Central memory CD4-positive, alpha-beta T cell (primary cell): ENCODE results near the gene LYRM9.
"Not testable (repeated sequence)": the region's sequence is repeated elsewhere in the genome, so short reads cannot be mapped to it uniquely, and the experiment has no call there.

Source experiments
- DNase-seq: peaks from one replicate; pipeline ENCODE4 v3.0.0; 2022

LYRM9 gene

GRCh38 chr17:27872776-27873175, 20.4 kb downstream of the LYRM9 start:
- DNase-seq: no peak

DNA sequence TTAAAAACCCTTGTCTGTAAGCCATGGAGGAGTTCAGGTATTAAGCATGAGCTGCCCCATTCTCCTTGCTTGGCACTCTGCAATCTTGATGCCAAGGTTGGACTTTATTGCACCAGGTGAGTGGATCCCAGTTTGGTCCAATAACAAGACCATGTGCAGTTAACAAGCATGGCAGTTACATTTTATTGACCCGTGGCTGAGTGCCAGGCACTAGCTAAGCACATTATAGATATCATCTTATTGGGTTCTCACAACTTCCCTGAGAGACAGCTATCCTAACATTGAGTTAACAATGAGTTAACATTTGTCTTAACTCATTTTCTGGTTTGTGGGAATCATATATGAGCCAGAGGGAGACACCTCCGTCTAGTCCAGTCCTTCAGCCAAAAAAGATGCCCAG, 21.8 kb downstream of the LYRM9 start:
- DNase-seq: no peak

- DNase-seq: no peak
These were observed 22.8 kb downstream of the LYRM9 start for GRCh38 chr17:27870345-27870744.

DNA sequence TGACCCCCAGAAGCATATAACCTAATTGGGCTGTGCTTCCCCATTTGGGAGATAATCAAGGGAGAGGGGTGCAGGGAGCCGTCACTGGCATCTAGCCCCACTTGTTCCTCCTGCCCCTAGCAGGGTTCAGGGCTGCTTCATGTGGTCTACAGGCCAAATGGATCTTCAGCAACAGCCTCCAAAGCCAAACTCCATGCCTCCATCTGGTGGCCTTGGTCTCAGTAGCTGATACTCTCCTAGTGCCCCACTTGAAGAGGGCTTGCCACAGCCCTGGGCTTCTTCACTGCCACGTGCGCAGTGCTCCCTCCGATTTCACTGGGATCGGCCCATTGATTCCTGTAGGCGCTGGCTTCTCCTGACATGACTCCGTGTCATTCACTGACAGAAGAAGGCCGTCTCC, 24.6 kb downstream of the LYRM9 start:
- DNase-seq: no peak

- no peak for DNase-seq
These were observed 30.3 kb downstream of the LYRM9 start for GRCh38 chr17:27862840-27863239.

DNA sequence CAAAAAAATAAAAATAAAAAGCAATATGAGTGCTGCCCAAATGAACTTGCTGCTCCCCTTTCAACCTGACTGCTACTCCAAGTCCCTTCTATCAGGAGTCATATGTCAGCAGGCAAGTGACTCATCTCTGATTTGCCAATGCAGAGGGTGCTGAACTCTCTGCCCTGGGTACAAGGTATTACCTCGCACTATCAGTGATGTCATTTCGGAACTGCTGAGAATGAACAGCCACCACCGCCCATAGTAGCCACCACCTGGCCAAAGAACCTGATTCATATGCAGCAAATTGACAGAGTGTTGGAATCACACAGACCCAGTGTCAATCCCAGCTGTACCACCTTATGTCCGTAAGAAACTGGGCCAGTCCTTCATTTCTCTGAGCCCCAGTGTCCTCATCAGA, 31.2 kb downstream of the LYRM9 start:
- DNase-seq: no peak

DNA sequence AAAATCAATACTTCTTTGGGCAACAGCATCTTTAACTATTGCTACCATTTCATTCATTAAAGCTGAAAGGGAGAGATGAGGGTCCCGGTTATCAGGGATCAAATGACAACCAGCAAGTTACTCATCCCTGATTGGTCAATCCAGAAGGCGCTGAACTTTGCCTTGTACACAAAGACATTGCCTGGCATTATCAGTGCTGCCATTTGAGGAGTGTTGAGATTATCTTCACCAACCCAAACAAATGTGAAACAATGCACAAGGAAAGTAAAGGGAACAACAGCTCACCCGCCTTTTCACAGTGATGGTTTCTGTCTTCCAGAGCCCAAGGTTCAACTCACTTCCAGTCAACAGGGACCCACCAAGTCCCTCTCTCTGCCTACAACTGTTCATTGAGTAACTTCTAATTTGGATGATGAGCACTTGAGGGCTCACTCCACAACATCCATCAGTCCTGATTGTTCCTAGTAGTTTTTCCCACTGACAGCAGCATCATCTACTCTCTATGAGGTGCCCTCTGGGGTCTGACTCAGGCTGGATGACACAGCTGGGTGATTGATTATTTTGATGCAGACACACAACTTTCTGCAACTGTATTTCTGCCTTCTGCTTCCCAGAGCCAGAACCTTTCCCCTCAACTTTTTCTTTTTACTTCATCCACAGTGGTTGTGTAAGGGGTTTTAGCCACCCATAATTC, 32.0 kb downstream of the LYRM9 start:
- no peak for DNase-seq

GRCh38 chr17:27858621-27859305, 34.4 kb downstream of the LYRM9 start:
- no peak for DNase-seq

GRCh38 chr17:27856676-27857432, 36.3 kb downstream of the LYRM9 start:
- no peak for DNase-seq

DNA sequence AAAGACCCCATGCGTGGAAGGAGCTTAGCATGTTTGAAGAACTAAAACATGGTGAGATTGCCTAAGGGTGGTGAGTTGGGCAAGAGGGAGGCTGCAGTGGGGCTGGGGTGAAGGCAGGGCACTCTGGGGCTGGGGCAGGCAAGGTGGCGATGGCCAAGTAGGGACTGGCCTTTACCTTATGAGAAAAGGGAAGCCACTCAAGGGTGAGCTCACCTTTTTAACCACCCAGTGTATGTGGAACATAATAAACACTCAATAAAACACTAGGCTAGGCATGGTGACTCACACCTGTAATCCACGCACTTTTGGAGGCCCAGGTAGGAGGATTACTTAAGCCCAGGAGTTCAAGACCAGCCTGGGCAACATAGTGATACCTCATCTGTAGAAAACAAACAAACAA, 37.7 kb downstream of the LYRM9 start:
- DNase-seq: no peak

- DNase-seq: no peak
These were observed 39.0 kb downstream of the LYRM9 start for GRCh38 chr17:27854163-27854562.

DNA sequence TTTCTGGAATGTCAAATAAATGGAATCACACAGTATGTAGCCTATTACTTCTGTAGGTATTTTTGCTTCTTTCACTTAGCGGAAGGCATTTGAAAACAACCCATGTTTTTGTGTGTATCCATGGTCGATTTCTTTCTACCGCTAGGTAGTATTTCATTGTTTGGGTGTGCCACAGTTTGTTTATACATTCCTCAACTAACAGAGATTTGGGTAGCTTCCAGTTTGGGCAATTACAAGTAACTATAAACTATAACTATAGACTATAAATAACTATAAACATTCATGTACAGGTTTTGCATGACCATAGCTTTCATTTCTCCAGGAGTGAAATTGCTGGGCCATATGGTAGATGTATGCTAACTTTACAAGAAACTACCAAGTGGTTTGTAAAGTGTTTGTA, 40.1 kb downstream of the LYRM9 start:
- DNase-seq: no peak

DNA sequence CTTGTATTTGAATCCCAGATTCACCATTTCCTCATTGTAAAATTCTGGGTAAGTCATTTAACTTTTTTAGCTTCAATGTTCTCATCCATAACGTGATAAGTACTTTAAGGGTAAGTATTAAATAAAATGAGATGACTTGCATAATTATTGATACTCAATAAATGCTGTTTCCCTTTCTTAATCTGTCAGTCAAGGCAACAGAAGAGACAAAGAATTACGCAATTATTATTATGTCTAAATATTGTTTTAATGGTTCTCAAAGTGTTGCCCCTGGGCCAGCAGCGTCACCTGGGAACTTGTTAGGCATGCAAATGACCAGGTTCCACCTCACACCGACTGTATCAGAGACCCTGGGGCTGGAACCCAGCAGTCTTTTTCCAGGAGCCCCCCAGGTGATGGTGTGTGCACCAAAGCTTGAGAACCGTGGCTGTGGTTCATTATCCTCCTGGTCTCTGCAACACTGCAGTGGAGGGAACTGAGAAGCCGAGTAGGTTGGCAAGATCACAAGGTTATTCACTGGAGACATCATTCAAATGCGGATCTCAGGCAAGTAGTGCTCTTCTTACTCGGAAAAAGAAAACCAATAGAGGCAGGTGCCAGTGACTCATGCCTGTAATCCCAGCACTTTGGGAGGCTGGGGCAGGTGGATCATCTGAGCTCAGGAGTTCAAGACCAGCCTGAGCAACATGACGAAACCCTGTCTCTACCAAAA, 43.5 kb downstream of the LYRM9 start:
- DNase-seq: no peak

DNA sequence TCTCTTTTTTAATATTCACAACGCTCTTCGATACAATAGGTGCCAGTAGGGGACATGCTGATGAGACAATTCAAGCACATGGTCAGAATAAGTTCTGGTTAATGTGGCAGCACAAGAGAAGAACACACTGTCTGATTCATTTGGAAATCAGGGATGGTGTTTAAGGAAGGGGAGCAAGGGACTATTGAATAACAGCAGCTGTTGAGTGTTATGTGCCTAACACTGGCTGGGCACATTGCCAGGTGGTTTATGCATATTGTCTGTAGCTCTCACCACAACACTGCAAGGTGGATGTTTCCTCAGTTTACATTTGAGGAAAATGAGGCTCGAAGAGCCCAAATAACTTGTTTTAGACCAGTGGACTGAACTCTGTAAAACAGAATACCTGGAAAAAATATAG, 44.2 kb downstream of the LYRM9 start:
- no peak for DNase-seq

GRCh38 chr17:27846808-27847307, 46.3 kb downstream of the LYRM9 start:
- DNase-seq: not testable (repeated sequence)

DNA sequence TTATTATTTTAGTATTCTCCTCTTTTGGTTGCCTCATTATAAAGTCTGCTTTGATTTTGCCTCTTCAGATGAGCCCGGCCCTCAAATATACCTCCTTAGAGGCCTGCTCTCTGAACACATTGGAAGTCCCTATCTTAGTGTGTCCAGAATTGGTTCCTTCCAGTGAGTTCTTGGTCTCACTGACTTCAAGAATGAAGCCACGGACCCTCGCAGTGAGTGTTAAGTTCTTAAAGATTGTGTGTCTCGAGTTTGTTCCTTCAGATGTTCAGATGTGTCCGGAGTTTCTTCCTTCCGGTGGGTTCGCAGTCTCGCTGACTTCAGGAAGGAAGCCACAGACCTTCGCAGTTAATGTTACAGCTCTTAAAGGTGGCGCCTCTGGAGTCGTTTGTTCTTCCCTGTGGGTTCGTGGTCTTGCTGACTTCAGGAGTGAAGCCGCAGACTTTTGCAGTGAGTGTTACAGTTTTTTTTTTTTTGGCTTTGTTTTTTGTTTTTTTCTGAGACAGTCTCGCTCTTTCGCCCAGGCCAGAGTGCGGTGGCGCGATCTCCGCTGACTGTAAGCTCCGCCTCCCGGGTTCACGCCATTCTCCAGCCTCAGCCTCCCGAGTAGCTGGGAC, 47.0 kb downstream of the LYRM9 start:
- DNase-seq: peak; percentile 34

GRCh38 chr17:27845264-27846041, 47.7 kb downstream of the LYRM9 start:
- DNase-seq: no peak

- no peak for DNase-seq
These were observed 52.5 kb downstream of the LYRM9 start for GRCh38 chr17:27840688-27841087.

DNA sequence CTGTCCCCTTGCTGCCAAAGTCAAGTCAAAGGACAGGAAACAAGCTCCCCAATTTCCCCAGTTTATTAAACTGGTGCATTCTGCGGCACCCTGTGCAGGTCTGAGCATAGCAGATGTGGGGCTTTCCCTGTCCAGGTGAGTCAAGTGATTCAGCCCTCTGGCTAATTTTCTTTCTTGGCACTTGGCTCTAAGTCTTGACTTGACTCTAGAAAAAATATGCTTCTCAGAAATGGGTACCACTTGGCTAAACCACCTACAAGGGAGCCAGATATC, 52.8 kb downstream of the LYRM9 start:
- not testable (repeated sequence) for DNase-seq

DNA sequence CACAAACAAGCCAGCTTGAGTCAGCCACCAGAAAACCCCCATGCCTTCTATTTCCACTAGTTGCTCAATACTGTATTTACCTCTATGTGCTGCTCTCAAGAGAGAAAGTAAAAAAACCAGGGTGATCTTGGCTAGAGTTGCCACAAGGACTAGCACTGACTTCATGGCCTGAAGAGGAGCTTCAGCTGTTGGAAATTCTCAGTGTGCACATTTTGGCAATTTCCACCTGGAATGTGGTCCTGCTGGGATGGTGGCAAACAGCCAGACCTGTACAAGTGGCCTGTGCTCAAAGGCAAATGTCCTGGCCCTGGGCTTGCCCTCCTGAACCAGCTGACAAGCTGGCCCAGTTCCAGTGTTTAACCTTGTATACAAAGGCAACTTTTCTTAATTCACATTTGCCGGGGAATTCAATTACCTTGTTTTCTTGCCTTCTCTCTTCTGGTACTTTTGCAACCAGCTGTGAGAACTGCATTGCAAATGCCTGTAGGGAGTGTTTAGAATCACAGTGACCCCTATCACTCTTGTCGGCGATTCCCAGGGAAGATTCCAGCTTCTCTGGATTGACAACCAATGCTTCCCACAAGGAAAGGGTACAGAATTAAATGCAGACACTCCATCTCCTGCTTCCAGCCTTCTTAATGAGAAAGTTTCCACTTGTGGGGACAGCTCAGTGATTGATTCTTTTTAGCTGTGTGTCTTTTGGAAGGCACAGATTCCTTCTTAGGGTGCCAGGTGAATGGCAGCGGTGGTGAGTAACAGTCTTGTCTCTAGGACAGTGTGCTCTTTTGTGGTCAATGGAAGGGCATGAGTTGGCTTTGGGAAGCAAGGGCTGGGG, 53.4 kb downstream of the LYRM9 start:
- not testable (repeated sequence) for DNase-seq

- DNase-seq: not testable (repeated sequence)
These were observed 54.6 kb downstream of the LYRM9 start for GRCh38 chr17:27838607-27839006.
